ENCODE results near the gene TMEM59L. TPM values are rescaled to one million over a fixed set of nuclear protein-coding genes. Genes with fewer than 3 reads are reported as not detected.

Gene TMEM59L
- total and polyA plus RNA-seq, 4 donors = 0.08 to 0.15 (median 0.08) TPM; not detected in 1

DNA sequence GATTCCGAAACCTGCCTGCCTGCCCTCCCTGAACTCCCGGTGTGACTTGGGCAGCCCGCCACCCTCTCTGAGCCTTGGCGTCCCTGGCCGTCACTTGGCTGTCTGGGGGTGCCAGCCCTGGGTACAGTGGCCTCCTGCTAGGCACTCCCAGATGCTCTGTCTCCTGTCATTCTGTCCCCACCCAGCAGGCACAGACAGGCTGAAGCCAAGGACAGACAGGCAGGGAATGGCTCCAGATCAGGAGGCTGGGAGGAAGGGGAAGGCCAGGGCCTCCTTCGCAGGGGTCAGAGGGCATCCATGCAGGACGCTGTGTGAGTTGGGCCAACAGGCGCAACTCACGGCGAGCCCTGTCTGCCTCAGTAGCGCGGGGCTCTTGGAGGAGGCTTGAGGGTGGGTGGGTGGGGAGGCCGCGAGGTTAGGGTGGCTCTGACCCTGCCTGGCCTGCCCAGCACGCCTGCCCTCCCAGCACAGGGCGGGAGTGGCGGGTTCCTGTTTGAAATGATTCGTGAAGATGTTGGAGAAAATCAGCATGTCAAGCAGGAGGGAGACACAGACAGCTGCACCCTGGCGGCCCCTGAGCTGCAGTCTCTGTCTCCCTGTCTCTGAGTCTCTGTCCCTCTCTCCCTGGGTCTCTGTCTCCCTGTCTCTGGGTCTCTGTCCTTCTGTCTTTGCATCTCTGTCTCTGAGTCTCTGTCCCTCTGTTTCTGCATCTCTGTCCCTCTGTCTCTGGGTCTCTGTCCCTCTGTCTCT lies 43.8 kb downstream of the TMEM59L start:
- no peak overlapping the region for H3K4me3 ChIP-seq (ENCODE audit: low read depth in 1 of 3, low read length in 3 of 3)
- no peaks in the 10 kb centered on the region for H3K4me1 ChIP-seq (ENCODE audit: control insufficient read depth in 4 of 4, insufficient read depth in 4 of 4, low read length in 3 of 4)
- H3K36me3 ChIP-seq (ENCODE audit: control insufficient read depth in 4 of 4, insufficient read depth in 3 of 4, low read depth in 1 of 4, low read length in 3 of 4) = no peaks in the 10 kb centered on the region
- TF ChIP-seq NR2F2 (IDR thresholded peaks at IDR 0.05) (peak; percentile 16), GABPA (IDR thresholded peaks at IDR 0.05 in 1 of 2, conservative IDR thresholded peaks at IDR 0.05 in 1 of 2) (no peak), RXRA (IDR thresholded peaks at IDR 0.05) (no peak), SP1 (IDR thresholded peaks at IDR 0.05) (no peak)
- no peaks in the 10 kb centered on the region for H3K27me3 ChIP-seq (ENCODE audit: control insufficient read depth in 4 of 4, insufficient read depth in 4 of 4, low read length in 3 of 4)
- DNase-seq (ENCODE audit: low spot score) = no peak
- no peak overlapping the region for H3K27ac ChIP-seq (ENCODE audit: low read depth in 1 of 2, low read length in 2 of 2)
- WGBS = 78% methylated on average over 19 of the region's 19 CpGs
- H3K9me3 ChIP-seq (ENCODE audit: control insufficient read depth in 4 of 4, low read length in 3 of 4) = no peaks in the 10 kb centered on the region
- H3K9ac ChIP-seq (ENCODE audit: low read depth in 1 of 2, low read length in 2 of 2) = no peak overlapping the region

DNA sequence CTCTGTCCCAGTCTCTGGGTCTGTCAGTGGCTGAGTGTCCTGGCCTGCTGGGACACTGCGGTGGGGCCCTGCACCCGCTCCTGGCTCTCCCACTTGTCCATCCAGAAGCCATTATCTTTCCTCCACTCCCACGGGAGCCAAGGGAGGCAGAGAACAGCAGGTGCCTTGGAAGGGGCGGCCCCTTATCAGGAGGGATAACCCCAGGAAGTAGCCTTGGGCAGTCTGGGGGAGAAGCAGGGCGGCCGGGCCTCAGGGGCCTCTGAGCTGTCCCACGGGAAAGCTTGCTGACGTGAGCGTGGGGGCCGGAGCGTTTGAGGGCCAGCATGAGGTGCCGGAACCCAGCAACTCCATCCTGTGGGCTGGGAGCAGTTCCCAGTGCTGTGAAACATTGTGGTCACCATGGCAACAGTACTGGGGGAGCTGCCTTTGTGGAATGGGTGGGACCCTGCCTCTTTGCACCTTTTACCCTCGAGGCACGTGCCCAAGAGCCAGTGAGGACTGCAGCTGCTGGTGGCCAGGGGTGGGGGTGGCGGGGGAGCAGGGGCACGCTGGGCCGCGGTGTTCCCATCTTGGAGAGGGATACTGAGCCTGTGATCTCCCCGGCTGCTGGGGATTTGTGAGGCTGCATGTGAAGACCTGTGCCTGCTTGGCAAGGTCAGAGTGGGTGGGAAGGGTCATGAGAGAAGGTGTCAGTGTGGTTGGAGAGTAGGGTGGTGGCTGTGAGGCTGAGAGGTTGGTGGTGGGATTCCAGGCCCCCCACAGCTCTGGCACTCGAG lies 45.1 kb downstream of the TMEM59L start:
- WGBS = 80% methylated on average over 20 of the region's 20 CpGs
- no peak for DNase-seq (ENCODE audit: low spot score)
- H3K4me1 ChIP-seq (ENCODE audit: control insufficient read depth in 4 of 4, insufficient read depth in 4 of 4, low read length in 3 of 4) = no peaks in the 10 kb centered on the region
- no peak overlapping the region for H3K27ac ChIP-seq (ENCODE audit: low read depth in 1 of 2, low read length in 2 of 2)
- no peaks in the 10 kb centered on the region for H3K9me3 ChIP-seq (ENCODE audit: control insufficient read depth in 4 of 4, low read length in 3 of 4)
- no peaks in the 10 kb centered on the region for H3K27me3 ChIP-seq (ENCODE audit: control insufficient read depth in 4 of 4, insufficient read depth in 4 of 4, low read length in 3 of 4)
- no peak for TF ChIP-seq NR2F2 (IDR thresholded peaks at IDR 0.05)
- no peak overlapping the region for H3K4me3 ChIP-seq (ENCODE audit: low read depth in 1 of 3, low read length in 3 of 3)
- no peaks in the 10 kb centered on the region for H3K36me3 ChIP-seq (ENCODE audit: control insufficient read depth in 4 of 4, insufficient read depth in 3 of 4, low read depth in 1 of 4, low read length in 3 of 4)
- no peak overlapping the region for H3K9ac ChIP-seq (ENCODE audit: low read depth in 1 of 2, low read length in 2 of 2)

DNA sequence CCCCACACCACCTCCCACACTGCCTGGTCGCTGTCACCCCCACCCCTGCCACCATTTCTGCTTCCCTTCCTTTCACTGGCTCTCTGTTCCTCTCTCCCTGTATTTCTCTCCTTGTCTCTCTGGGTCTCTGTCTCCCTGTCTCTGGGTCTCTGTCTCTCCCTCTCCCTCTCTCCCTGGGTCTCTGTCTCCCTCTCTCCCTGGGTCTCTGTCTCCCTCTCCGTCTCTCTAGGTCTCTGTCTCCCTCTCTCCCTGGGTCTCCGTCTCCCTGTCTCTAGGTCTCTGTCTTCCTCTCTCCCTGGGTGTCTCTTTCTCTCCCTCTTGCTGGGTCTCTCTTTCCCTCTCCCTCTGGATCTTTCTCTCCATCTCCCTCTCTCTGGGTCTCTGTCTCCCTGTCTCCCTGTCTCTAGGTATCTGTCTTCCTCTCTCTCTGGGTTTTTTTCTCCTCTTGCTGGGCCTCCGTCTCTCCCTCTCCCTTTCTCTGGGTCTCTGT lies 45.7 kb downstream of the TMEM59L start:
- no peak overlapping the region for H3K9ac ChIP-seq (ENCODE audit: low read depth in 1 of 2, low read length in 2 of 2)
- WGBS = 93% methylated on average over 4 of the region's 4 CpGs
- no peaks in the 10 kb centered on the region for H3K36me3 ChIP-seq (ENCODE audit: control insufficient read depth in 4 of 4, insufficient read depth in 3 of 4, low read depth in 1 of 4, low read length in 3 of 4)
- H3K9me3 ChIP-seq (ENCODE audit: control insufficient read depth in 4 of 4, low read length in 3 of 4) = no peaks in the 10 kb centered on the region
- no peaks in the 10 kb centered on the region for H3K4me1 ChIP-seq (ENCODE audit: control insufficient read depth in 4 of 4, insufficient read depth in 4 of 4, low read length in 3 of 4)
- H3K4me3 ChIP-seq (ENCODE audit: low read depth in 1 of 3, low read length in 3 of 3) = no peak overlapping the region
- no peak for DNase-seq (ENCODE audit: low spot score)
- H3K27me3 ChIP-seq (ENCODE audit: control insufficient read depth in 4 of 4, insufficient read depth in 4 of 4, low read length in 3 of 4) = no peaks in the 10 kb centered on the region
- TF ChIP-seq SP1 (IDR thresholded peaks at IDR 0.05) (no peak), NR2F2 (IDR thresholded peaks at IDR 0.05) (no peak), EGR1 (IDR thresholded peaks at IDR 0.05; ENCODE audit: low read depth in 2 of 2) (no peak), JUND (IDR thresholded peaks at IDR 0.05) (no peak), YY1 (IDR thresholded peaks at IDR 0.05) (no peak), FOXA1 (IDR thresholded peaks at IDR 0.05) (no peak), FOXA2 (IDR thresholded peaks at IDR 0.05) (no peak), GABPA (IDR thresholded peaks at IDR 0.05 in 1 of 2, conservative IDR thresholded peaks at IDR 0.05 in 1 of 2) (no peak), RXRA (IDR thresholded peaks at IDR 0.05) (no peak), MAX (IDR thresholded peaks at IDR 0.05) (no peak)
- TF ChIP-seq, protein P1, sequence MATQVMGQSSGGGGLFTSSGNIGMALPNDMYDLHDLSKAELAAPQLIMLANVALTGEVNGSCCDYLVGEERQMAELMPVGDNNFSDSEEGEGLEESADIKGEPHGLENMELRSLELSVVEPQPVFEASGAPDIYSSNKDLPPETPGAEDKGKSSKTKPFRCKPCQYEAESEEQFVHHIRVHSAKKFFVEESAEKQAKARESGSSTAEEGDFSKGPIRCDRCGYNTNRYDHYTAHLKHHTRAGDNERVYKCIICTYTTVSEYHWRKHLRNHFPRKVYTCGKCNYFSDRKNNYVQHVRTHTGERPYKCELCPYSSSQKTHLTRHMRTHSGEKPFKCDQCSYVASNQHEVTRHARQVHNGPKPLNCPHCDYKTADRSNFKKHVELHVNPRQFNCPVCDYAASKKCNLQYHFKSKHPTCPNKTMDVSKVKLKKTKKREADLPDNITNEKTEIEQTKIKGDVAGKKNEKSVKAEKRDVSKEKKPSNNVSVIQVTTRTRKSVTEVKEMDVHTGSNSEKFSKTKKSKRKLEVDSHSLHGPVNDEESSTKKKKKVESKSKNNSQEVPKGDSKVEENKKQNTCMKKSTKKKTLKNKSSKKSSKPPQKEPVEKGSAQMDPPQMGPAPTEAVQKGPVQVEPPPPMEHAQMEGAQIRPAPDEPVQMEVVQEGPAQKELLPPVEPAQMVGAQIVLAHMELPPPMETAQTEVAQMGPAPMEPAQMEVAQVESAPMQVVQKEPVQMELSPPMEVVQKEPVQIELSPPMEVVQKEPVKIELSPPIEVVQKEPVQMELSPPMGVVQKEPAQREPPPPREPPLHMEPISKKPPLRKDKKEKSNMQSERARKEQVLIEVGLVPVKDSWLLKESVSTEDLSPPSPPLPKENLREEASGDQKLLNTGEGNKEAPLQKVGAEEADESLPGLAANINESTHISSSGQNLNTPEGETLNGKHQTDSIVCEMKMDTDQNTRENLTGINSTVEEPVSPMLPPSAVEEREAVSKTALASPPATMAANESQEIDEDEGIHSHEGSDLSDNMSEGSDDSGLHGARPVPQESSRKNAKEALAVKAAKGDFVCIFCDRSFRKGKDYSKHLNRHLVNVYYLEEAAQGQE (IDR thresholded peaks at IDR 0.05) = no peak
- TF ChIP-seq, protein P2, sequence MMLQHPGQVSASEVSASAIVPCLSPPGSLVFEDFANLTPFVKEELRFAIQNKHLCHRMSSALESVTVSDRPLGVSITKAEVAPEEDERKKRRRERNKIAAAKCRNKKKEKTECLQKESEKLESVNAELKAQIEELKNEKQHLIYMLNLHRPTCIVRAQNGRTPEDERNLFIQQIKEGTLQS (IDR thresholded peaks at IDR 0.05) = no peak
- TF ChIP-seq, protein P3, sequence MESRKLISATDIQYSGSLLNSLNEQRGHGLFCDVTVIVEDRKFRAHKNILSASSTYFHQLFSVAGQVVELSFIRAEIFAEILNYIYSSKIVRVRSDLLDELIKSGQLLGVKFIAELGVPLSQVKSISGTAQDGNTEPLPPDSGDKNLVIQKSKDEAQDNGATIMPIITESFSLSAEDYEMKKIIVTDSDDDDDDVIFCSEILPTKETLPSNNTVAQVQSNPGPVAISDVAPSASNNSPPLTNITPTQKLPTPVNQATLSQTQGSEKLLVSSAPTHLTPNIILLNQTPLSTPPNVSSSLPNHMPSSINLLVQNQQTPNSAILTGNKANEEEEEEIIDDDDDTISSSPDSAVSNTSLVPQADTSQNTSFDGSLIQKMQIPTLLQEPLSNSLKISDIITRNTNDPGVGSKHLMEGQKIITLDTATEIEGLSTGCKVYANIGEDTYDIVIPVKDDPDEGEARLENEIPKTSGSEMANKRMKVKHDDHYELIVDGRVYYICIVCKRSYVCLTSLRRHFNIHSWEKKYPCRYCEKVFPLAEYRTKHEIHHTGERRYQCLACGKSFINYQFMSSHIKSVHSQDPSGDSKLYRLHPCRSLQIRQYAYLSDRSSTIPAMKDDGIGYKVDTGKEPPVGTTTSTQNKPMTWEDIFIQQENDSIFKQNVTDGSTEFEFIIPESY (IDR thresholded peaks at IDR 0.05) = no peak
- H3K27ac ChIP-seq (ENCODE audit: low read depth in 1 of 2, low read length in 2 of 2) = no peak overlapping the region
